DND-41 (cell line): ENCODE data around the gene KRT25.

ENCODE experiments used
- EZH2 ChIP-seq: IDR thresholded peaks from 3 replicates; pipeline ENCODE4 v1.6.1; 2012; ENCODE audit warnings: borderline replicate concordance, low read depth, mild to moderate bottlenecking, moderate library complexity, low read length, inconsistent platforms; ENCODE audit not compliant: severe bottlenecking
- TF ChIP-seq, protein P1 (sequence below): IDR thresholded peaks from 2 replicates; pipeline ENCODE4 v1.5.1; 2012; ENCODE audit warnings: borderline replicate concordance, low read length, moderate library complexity, mild to moderate bottlenecking; ENCODE audit not compliant: poor library complexity, severe bottlenecking; ENCODE audit errors: extremely low read depth

DNA sequence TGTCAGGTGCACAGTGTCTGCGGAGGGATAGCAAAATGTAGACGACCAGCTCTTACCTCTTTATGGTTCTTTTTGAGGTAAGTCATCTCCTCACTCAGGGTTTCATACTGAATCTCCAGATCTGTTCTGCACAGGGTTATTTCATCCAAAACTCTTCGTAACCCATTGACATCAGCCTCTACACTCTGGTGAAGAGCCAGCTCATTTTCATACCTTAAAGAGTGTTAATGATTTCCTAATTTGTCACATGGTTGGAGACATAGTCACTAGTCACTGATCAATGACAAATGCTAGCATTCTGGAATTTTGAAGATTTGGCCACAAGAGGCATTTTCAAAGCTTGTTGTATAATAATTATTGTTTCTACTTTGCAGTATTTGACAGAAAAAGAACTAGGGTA, 1.3 kb downstream of the KRT25 start:
- TF ChIP-seq, protein P1, sequence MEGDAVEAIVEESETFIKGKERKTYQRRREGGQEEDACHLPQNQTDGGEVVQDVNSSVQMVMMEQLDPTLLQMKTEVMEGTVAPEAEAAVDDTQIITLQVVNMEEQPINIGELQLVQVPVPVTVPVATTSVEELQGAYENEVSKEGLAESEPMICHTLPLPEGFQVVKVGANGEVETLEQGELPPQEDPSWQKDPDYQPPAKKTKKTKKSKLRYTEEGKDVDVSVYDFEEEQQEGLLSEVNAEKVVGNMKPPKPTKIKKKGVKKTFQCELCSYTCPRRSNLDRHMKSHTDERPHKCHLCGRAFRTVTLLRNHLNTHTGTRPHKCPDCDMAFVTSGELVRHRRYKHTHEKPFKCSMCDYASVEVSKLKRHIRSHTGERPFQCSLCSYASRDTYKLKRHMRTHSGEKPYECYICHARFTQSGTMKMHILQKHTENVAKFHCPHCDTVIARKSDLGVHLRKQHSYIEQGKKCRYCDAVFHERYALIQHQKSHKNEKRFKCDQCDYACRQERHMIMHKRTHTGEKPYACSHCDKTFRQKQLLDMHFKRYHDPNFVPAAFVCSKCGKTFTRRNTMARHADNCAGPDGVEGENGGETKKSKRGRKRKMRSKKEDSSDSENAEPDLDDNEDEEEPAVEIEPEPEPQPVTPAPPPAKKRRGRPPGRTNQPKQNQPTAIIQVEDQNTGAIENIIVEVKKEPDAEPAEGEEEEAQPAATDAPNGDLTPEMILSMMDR, result no peak
- TF ChIP-seq EZH2, result no peak
